ENCODE results near the gene HOMER1.
"Not testable (repeated sequence)": the region's sequence is repeated elsewhere in the genome, so short reads cannot be mapped to it uniquely, and the experiment has no call there.

Gene HOMER1

DNA sequence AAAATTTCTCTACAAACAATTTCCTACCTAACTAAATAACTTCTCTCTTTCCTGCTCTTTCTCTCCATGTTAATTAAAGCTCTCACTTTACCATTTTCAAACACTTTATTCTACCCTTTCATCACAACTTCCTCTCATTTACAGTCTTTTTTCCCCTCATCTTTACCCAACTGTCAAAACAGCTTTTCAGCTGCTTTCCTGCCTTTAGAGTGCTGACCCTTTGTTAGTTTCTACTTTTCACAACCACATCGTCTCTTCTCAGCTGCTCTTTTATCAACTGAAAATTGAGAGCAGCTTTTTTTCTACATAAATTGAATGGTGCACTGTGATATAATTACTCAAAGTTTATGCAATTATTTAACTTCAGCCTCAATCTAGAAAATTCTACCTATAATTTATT, 3.1 kb upstream of the HOMER1 start:
- no peak for DNase-seq (ENCODE audit: low spot score)

DNA sequence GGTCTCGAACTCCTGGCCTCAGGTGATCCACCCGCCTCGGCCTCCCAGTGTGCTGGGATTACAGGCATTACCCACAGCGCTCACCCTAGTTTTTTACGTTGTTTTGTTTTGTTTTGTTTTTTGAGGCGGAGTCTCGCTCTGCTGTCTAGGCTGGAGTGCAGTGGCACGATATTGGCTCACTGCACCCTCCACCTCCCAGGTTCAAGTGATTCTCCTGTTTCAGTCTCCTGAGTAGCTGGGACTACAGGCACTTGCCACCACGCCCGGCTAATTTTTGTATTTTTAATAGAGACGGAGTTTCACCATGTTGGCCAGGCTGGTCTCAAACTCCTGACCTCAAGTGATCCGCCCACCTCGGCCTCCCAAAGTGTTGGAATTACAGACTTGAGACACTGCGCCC, 2.4 kb upstream of the HOMER1 start:
- DNase-seq (ENCODE audit: low spot score): not testable (repeated sequence)

DNA sequence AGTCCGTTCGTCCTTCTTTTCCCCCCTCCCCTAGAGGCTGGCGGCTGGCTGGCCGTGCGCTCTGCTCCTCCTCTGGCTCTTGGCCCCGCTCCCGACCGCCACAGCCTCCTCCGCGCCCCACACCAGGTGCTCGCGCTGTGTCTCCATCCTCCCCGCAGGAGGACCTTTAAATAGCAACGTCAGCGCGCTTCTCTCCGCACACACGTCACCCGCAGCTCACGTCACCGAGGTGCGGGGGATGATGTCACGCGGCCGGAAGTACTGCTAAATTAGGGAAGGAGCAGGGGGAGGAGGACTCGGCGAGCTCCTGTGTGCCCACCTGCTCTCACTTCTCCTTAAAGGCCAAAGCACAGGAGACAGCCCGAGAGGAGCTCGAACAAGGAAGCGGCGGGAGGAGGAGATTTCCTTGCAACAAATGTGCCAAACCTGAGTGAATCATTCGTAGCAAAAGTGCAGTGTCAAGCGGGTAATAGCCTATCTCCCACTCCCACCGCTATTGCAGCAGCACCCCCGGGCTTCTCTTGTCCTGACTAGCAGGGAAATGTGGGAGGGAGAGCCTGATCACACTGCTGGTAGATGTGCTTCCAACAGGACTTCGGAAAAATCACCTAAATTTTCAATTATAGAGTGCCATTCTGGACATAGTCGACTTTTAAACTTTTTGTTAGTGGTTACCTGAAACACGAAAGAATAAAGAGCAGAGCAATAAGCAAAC, 614 bp upstream of the HOMER1 start:
- DNase-seq (ENCODE audit: low spot score): peak; percentile 91

DNA sequence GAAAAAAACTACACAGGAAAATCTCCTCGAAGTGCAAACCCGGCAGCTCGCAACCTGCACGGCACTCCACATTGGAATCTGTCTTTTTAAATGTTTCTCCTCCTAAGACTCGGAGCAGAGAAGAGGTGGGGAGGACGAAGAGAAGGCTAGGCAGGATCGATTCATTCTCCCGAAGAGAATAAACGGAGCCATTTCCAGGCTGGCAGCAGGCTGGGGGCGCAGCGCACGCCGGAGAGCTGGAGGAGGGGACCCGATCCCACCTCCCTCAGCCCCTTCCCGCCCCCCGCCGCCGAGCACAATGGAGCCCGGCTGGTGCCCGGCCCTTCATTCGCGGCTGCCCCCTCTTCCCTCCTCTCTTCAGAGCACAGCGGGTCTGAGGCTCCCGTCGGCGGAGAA, 628 bp downstream of the HOMER1 start:
- peak; percentile 83 for DNase-seq (ENCODE audit: low spot score)

DNA sequence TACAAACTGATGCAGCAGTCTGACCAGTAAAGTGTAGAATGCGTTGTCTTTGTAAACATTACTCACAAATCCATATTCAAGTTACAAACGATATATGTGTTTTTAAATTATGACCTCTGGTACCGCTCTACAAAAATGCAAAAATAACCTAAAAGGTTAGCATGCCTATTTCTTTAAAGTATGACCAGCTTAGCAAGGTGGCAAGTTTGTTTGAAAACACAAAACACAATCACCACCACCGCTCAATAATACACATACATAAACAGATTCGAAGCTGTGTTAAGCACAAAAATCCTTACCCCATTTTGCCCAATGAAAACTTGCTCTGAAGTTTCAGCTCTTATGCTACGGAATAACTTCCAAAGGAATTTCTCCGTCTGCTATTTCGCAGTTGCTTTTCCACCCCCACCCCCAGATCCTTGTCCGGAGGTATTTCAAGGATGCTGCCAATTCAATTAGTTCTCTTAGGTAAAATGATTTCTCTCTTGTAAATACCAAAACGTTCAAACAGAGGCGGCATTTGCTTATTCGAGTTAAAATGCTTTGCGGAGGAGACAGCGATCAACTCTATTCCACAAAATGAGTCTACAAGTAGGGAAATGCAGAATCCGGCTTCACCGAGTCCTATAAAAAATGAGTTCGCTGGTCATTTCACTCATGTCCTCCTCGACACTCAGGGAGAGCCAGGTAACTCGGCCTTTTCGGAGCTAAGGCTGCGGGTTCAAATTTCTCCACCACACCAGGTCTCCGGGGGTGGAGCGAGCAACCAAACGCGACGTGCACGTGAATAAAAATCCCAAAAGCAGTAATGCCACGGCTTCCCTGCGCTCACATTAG, 1.2 kb downstream of the HOMER1 start:
- peak; percentile 55 for DNase-seq (ENCODE audit: low spot score)

DNA sequence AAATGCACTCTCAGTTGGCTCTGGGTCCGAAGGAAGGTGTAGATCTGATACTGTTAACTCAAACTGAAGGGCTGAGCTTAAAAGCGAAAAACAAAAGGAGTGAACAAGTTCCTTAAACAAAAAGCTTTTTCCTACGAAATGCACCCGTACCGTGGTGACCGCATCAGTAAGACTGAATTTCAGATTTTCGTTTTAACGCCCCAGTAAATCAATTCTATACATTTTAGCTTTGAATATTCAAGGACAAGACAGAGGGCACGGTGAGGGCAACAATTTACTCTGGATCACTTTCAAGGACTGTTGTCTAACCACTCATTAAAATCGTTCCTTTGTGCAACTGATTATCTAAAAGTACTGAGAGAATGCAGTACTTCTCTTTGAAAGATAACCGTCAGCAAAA, 1.9 kb downstream of the HOMER1 start:
- no peak for DNase-seq (ENCODE audit: low spot score)

DNA sequence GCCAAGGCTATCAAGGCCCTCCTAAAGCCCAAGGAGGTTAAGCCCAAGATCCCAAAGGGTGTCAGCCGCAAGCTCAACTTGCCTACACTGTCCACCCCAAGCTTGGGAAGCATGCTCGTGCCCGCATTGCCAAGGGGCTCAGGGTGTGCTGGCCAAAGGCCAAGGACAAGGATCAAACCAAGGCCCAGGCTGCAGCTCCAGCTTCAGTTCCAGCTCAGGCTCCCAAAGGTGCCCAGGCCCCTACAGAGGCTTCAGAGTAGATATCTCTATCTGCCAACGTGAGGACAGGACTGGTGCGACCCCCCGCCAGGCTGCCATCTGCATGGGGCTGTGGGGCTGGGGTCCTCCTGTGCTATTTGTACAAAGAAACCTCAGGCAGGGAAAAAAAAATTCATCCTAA, 3.3 kb downstream of the HOMER1 start:
- DNase-seq (ENCODE audit: low spot score): no peak

DNA sequence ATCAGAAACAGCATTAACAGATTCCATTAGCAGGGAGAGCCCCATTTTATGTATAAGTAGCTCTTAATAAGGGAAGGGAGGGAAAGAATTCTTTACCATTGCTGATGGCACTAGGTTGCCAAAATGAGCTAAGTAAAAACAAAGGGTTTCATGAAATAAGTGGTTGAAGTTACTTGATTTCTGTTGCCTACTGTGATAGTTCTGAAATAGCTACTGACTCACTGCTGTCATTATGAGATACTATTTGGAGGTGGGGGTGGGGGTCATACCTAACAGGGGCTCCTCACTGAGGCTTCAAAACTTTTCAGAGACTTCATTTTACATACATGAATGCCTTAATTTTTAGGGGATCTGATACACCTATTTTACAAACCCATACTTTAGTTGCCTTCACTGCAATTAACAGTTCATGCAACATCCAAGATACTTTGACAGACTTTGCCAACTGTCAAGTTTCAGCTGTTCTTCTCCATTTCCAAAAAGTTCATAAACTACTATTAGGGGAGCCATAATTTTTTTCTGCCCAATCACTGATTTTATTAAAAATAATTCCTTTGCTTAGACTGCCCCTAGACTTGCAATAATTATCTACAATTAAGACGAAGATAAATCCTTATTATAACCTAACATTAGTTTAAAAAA, 4.6 kb downstream of the HOMER1 start:
- DNase-seq (ENCODE audit: low spot score): no peak

DNA sequence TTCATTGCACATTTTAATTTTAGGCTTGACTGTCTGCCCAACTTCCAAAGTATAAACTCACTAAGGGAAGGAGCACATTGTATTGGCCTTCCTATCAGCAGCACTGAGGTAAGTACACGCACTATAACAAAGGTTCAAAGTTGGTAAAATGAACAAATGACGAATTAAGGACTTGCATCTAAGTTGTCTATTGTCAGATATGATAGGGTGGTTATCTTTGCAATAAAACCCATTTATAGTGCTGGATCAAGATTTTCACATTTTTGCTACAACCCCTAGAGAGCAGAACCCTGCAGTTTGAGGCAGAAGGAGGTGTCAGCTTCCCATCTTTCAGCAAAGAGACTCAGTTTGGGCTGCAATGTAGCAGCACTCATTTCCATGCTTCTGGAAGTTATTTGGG, 5.1 kb downstream of the HOMER1 start:
- DNase-seq (ENCODE audit: low spot score): no peak

DNA sequence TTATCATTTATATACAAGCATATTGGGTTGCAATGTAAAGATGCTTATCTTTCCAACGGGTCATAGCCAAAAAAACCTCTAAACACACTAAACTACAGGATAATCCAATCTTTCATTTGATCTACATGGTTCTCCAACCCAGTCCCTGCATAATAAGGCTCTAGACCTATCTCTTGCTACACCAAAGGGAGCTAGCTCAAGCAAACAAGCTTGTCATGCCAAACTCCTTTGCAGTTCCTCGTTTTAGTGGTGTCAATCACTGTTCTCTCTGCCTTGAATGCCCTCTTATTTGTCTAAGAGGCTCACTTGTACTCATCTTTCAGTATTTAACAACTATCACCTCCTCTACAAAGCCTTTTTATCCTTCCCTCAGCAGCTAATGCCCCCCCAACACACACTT, 5.6 kb downstream of the HOMER1 start:
- DNase-seq (ENCODE audit: low spot score): no peak

DNA sequence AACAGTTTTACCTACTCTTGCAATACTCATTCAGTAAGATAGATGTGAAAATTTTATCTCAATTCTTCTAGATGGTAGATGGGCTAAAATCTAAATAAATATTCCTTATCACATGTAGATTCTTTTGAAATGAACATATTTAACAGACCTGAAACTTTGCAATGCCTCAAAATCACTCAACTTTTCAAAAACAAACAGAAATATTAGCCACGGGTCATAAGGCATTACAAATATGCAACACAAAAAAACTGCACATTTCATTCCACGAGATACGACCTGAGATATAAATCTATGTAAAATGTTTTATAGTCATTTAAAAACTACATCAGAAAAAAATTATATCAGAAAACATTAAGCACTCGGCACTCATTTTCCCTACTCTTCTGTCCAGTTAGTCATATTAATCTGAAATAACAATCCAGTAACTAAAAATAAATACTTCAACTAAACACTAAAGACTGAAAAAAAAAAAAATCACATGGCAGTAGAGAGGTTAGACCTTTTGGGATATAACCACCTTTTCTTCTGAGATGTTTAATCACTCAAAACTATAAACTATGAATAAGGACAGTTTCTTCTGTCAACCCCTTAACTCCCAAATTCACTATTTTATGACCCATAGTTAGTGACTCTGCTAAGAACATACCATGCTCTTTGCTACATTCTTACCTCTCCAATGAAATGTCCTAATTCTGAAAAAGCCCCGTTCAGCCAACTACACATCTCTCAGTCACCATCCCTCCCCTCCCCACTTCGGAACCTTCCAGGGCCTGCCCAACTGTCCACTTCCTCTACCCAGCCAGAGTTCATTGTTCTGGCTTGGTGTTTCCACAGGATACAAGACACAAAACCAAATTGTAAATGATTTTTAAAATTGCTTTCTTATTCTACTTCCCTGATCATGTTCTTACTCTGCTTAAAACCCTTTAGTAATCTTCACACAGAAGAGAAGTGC, 6.4 kb downstream of the HOMER1 start:
- DNase-seq (ENCODE audit: low spot score): no peak

DNA sequence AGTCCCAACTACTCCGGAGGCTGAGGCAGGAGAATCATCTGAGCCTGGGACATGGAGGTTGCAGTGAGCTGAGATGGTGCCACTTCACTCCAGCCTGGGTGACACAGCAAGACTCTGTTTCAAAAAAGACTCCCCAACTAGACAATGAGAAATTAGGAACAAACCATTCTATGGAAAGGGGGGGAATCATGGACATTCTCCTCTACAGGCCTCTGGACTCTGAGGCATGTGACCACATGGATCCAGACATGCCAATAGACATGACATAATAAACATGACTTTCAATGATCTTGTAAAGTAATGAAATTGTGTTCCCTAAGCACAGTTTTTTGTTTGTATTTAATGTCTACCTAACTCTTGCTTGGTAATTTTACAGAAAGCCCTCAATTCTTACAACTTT, 8.8 kb downstream of the HOMER1 start:
- no peak for DNase-seq (ENCODE audit: low spot score)

DNA sequence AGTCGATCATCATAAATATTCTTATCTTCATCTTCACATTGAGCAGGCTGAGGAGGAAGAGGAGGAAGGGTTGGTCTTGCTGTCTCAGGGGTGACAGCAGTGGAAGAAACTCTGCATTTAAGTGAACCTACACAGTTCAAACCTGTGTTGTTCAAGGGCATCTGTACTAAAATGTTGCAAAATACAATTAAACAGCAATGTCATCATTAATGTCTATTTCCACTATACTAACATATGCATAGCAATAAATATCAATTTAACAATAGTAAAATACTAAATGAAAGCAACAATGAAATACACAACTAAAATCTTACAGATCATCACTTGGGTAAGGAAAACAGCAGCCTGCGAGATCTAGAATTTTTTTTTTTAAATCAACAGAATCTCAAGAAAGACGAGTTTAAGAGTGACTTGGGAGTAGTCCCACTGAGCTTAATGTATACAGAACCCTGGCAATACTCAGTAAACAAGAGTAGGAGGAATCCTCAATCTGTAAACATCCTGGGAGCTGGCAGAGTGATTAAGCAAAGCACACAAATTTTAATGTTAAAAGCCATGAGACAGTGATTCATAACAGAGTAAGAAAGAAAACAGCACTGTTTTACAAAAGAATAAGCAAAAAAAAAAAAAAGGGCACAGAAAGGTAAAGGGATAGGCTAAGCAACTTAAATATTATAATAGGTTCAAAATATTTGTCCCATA, 10.0 kb downstream of the HOMER1 start:
- no peak for DNase-seq (ENCODE audit: low spot score)

DNA sequence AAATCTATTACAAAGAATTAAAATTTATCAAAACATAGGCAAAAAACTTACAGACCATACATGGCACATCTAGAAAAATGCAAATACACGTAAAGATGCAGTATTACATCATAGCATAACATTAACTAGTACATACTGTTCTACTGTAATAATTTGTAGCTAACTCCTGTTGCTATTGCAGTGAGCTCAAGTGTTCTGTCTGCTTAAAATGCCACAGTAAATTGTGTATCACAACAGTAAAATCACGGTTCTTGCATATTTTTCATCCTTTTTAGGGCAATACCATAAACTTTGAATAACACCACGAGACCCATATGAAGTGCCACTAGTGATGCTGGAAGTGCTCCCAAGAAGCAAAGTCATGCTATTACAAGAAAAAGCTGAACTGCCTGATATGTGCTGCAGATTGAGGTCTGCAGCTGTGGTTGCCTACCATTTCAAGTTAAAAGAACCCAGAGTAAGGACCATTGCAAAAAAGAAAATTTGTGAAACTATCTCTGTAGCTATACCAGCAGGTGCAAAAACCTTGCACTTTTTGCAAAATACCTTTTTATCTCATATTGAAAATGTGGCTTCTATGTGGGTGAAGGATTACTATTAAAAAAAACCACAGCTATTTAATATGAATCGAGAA, 14.2 kb downstream of the HOMER1 start:
- no peak for DNase-seq (ENCODE audit: low spot score)

DNA sequence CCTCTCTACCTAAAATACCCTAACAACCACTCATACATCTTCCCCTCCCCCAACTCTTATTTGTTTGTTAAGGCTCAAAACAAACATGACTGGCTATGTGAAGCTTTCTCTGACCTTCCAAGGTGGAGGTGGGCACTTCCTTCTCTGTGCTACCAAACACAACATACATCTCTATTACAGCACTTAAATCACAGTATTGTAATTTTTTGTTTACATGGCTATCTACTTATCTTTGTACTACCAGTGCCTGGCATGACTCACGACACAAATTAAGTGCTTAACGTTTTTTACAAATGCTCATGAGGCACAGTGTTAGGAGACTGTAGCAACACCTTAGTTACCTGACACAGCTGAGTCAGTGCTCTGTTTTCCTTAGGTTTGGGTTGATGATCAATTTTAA, 18.6 kb downstream of the HOMER1 start:
- DNase-seq (ENCODE audit: low spot score): no peak

DNA sequence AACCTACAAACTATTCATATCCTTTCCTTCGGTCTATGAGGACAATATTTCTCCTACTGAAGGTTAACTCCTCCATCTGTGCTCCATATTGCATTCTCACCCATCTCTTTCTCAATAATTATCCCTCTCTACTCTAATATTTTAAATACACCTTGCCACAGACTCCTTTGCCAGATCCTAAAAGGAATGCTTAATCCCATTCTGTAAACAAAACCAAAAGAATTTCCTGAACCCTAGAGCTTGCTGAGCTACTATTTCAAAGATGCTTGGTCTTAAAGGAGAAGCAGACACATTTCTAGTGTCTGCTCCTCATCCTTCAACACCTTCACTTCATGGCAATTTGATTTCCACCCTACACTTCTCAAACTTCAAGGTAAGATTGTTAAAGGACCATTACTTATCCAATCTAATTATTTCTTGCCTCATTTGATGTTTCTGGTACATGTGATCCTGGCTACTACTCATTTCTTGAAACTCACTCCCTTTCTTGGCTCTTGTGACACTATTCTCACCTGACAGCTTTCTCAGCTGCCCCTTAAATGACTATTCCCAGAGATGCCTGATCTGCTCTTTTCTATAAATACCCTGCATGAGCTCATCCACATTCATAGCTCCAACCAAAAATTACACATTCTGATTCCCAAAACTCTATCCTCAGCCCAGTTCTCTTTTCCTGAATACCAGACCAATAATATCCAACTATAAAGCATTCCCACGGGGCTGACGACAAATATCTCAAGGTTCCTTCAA, 20.2 kb downstream of the HOMER1 start:
- DNase-seq (ENCODE audit: low spot score): no peak

DNA sequence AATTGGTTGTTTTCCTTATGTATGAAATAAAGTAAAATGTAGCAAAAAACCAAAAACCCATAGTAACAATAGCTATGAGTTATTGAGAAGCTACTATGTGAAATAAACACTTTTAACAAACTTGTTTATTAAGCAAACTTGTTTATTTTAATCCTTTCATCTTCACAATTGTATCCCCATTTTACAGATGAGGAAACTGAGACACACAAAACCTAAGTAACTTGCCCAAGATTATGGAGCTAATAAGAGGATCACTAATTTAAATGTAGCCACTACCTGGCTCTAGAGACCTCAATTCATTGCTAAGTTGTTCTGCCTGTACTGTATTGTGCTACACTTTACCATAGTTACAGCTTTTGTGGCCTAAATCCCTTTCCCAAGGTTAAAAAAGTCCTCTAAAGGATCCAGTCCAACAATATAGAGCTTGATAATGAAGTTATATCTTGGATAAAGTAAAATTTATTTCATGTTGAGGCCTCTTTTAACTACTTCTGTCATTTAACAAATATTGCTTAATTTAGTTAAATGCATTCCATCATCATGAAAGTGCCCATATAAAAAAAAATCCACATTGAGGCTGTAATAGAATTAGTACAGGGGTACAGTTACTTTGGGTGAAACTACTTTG, 22.1 kb downstream of the HOMER1 start:
- no peak for DNase-seq (ENCODE audit: low spot score)

DNA sequence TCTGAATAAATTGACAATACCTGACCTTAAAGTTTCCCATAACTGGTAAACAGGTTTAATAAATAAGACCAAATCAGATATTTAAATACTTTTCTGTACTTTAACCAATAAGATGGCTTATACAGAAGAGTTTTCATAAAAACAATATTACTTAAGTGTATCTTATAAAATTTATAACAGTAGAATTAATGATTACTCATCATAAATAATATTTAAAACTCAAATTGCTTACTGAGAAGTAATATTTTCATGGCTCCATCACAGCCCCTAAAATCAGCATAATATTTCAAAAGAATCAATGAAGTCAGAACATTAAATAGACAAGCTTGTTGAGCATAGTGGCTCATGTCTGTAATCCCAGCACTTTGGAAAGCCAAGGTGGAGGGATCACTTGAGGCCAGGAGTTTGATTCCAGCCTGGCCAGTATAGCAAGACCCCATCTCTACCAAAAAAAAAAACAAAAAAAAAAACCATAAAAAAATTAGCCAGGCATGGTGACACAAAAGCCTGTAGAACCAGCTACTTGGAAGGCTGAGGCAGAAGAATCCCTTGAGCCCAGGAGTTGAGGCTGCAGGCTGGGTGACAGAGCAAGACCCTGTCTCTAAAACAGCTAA, 23.5 kb downstream of the HOMER1 start:
- no peak for DNase-seq (ENCODE audit: low spot score)

DNA sequence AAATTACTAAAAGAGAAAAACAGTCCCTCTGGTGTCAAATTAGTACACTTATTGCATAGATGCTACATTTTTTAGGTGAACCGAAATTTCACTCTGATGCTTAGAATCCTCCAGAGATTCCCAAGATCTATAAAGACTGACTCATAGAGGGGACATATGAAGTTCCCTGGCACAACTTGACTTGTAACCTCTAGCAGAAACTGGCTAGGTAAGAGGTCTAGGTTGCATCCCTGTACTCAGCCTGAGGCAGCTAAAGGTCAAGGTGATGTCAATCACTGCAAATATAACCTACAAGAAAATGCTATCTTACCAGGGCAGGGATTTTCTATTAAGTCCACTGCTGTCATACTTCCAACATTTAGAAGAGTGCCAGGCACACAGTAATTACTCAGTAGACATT, 24.2 kb downstream of the HOMER1 start:
- no peak for DNase-seq (ENCODE audit: low spot score)

Measured in ecto neural progenitor cell (in vitro differentiated cells).